H1 (cell line): ENCODE data around the gene GTF2H1. TPM values are rescaled to one million over a fixed set of nuclear protein-coding genes. Genes with fewer than 3 reads are reported as not detected.

Source experiments
- CTCF ChIA-PET: fragments of 300-600 bp; sonication (Branson Sonifier 250); formaldehyde crosslinking; loops from one replicate; lab custom pipeline; 2021; ENCODE audit not compliant: partially characterized antibody; lab: Charles Lee
- POLR2A ChIA-PET: fragments of 300-600 bp; sonication (Branson Sonifier 250); formaldehyde crosslinking; loops from one replicate; lab custom pipeline; 2021; ENCODE audit warnings: inconsistent platforms; ENCODE audit not compliant: partially characterized antibody; lab: Charles Lee
- DNase-seq, 2 experiments: peaks; one replicate each; pipeline versions ENCODE4 v3.0.0 to v3.0.0-alpha.2; 2010 to 2022; ENCODE audit warnings: low spot score in 2 of 2, low read depth in 1 of 2, mixed read lengths in 1 of 2
- FAIRE-seq: peaks from 2 replicates; lab custom pipeline; 2011; peaks lifted over from hg19 to GRCh38; lab: Jason Lieb, UNC
- H2AFZ ChIP-seq: 2 replicates; pipeline ENCODE4 v1.8.1; 2012; ENCODE audit warnings: low read length, inconsistent platforms
- H2AK5ac ChIP-seq: 2 replicates; pipeline ENCODE4 v1.6.1; 2013; ENCODE audit warnings: low read depth, low read length
- H2BK120ac ChIP-seq: replicated peaks from 2 replicates; pipeline ENCODE3; 2013; ENCODE audit warnings: low read depth, low read length, inconsistent platforms
- H2BK12ac ChIP-seq: 2 replicates; pipeline ENCODE4 v1.6.1; 2013; ENCODE audit warnings: low read depth, low read length
- H2BK15ac ChIP-seq: 2 replicates; pipeline ENCODE4 v1.6.1; 2013; ENCODE audit warnings: low read length
- H2BK20ac ChIP-seq: 2 replicates; pipeline ENCODE4 v1.6.1; 2013; ENCODE audit warnings: low read length
- H2BK5ac ChIP-seq: 2 replicates; pipeline ENCODE4 v1.6.1; 2013; ENCODE audit warnings: low read depth, low read length
- H3K14ac ChIP-seq: 2 replicates; pipeline ENCODE4 v1.6.1; 2013; ENCODE audit warnings: inconsistent platforms; ENCODE audit not compliant: insufficient read length
- H3K18ac ChIP-seq: 2 replicates; pipeline ENCODE4 v1.6.1; 2013; ENCODE audit warnings: low read length; ENCODE audit errors: extremely low read depth
- H3K23ac ChIP-seq: 2 replicates; pipeline ENCODE4 v1.6.1; 2013; ENCODE audit warnings: inconsistent platforms; ENCODE audit not compliant: insufficient read length
- H3K23me2 ChIP-seq: 2 replicates; pipeline ENCODE4 v1.6.1; 2013; ENCODE audit warnings: low read depth, low read length
- H3K27ac ChIP-seq: 2 replicates; pipeline ENCODE4 v1.6.1; 2011; ENCODE audit warnings: low read depth, low read length, inconsistent platforms
- H3K27me3 ChIP-seq, 4 experiments: replicated peaks in 1 of 4; 1 replicate in 1 of 4; 2 replicates in 3 of 4; pipeline versions ENCODE4 v1.6.1 to v1.8.1; 2011 to 2013; ENCODE audit warnings: low read length in 3 of 4, mild to moderate bottlenecking in 3 of 4, inconsistent platforms in 2 of 4, mixed read lengths in 2 of 4, moderate library complexity in 1 of 4; ENCODE audit not compliant: control insufficient read depth in 3 of 4, insufficient read depth in 3 of 4; ENCODE audit errors: extremely low read depth in 1 of 4
- H3K36me3 ChIP-seq, 4 experiments: 2 replicates each; pipeline versions ENCODE4 v1.6.1 to v1.8.1; 2011 to 2013; ENCODE audit warnings: mild to moderate bottlenecking in 4 of 4, low read length in 3 of 4, moderate library complexity in 2 of 4, control low read depth in 1 of 4, inconsistent platforms in 1 of 4; ENCODE audit not compliant: insufficient read depth in 4 of 4, control insufficient read depth in 2 of 4
- H3K4ac ChIP-seq: replicated peaks from 2 replicates; pipeline ENCODE3; 2013; ENCODE audit warnings: low read length, low read depth, mixed read lengths, inconsistent platforms; ENCODE audit not compliant: insufficient read length
- H3K4me1 ChIP-seq, 4 experiments: replicated peaks in 1 of 4; 1 replicate in 1 of 4; 2 replicates in 3 of 4; pipeline versions ENCODE4 v1.6.1 to v1.8.1; 2011 to 2013; ENCODE audit warnings: low read length in 3 of 4, inconsistent platforms in 2 of 4, mixed read lengths in 1 of 4; ENCODE audit not compliant: insufficient read depth in 4 of 4, control insufficient read depth in 3 of 4
- H3K4me2 ChIP-seq, 2 experiments: 2 replicates each; pipeline versions ENCODE4 v1.6.1 to v1.8.1; 2011 to 2013; ENCODE audit warnings: low read depth in 2 of 2, low read length in 2 of 2, control low read depth in 1 of 2, inconsistent platforms in 1 of 2, mild to moderate bottlenecking in 1 of 2; ENCODE audit not compliant: insufficient read depth in 1 of 2
- H3K4me3 ChIP-seq, 4 experiments: fragments of 200-600, 300-600 bp in 1 of 4; sonication (generic), shearing (Covaris generic), sonication (Bioruptor Twin) in 1 of 4; 2 replicates each; pipeline versions ENCODE4 v1.5.1 to v1.8.1; 2011 to 2016; ENCODE audit warnings: low read length in 4 of 4, low read depth in 3 of 4, control low read depth in 2 of 4, inconsistent platforms in 2 of 4, mild to moderate bottlenecking in 2 of 4, mixed read lengths in 1 of 4, moderate library complexity in 1 of 4; ENCODE audit not compliant: insufficient read depth in 2 of 4; ENCODE audit errors: extremely low read depth in 1 of 4
- H3K56ac ChIP-seq: replicated peaks from 2 replicates; pipeline ENCODE3; 2013; ENCODE audit warnings: low read depth, mild to moderate bottlenecking, mixed read lengths, low read length, inconsistent platforms; ENCODE audit not compliant: insufficient read length
- H3K79me1 ChIP-seq: 2 replicates; pipeline ENCODE4 v1.6.1; 2013; ENCODE audit warnings: low read depth, low read length, control low read depth
- H3K79me2 ChIP-seq, 2 experiments: 2 replicates each; pipeline versions ENCODE4 v1.6.1 to v1.8.1; 2012 to 2013; ENCODE audit warnings: low read length in 2 of 2, mild to moderate bottlenecking in 2 of 2, inconsistent platforms in 1 of 2; ENCODE audit not compliant: insufficient read depth in 2 of 2, control insufficient read depth in 1 of 2
- H3K9ac ChIP-seq, 4 experiments: replicated peaks in 1 of 4; 1 replicate in 1 of 4; 2 replicates in 3 of 4; pipeline versions ENCODE4 v1.6.1 to v1.8.1; 2011 to 2013; ENCODE audit warnings: low read depth in 3 of 4, low read length in 3 of 4, control low read depth in 2 of 4, mild to moderate bottlenecking in 2 of 4, moderate library complexity in 2 of 4, inconsistent platforms in 1 of 4; ENCODE audit errors: extremely low read depth in 1 of 4
- H3K9me3 ChIP-seq, 2 experiments: 2 replicates each; pipeline versions ENCODE4 v1.6.1 to v1.8.1; 2012 to 2013; ENCODE audit warnings: mild to moderate bottlenecking in 2 of 2, moderate library complexity in 2 of 2, control low read depth in 1 of 2, inconsistent platforms in 1 of 2, low read depth in 1 of 2, low read length in 1 of 2, mixed read lengths in 1 of 2; ENCODE audit not compliant: insufficient read depth in 2 of 2
- H4K20me1 ChIP-seq, 2 experiments: replicated peaks in 1 of 2; 2 replicates each; pipeline versions ENCODE3 to v1.8.1; 2011 to 2013; ENCODE audit warnings: inconsistent platforms in 2 of 2, low read length in 2 of 2, mild to moderate bottlenecking in 1 of 2; ENCODE audit not compliant: insufficient read depth in 2 of 2, control insufficient read depth in 1 of 2
- H4K5ac ChIP-seq: 2 replicates; pipeline ENCODE4 v1.6.1; 2013; ENCODE audit warnings: low read length, low read depth, mixed read lengths, inconsistent platforms; ENCODE audit not compliant: insufficient read length
- H4K8ac ChIP-seq: 2 replicates; pipeline ENCODE4 v1.8.0; 2013; ENCODE audit warnings: mild to moderate bottlenecking, moderate library complexity, low read length, inconsistent platforms; ENCODE audit not compliant: insufficient read depth; ENCODE audit errors: extremely low read depth
- H4K91ac ChIP-seq: replicated peaks from 2 replicates; pipeline ENCODE3; 2013; ENCODE audit warnings: low read length, mixed read lengths, inconsistent platforms; ENCODE audit not compliant: insufficient read length
- BCL11A ChIP-seq, 2 experiments: IDR thresholded peaks; one replicate each; pipeline ENCODE4 v1.6.1; 2011; ENCODE audit warnings: low read depth in 2 of 2, low read length in 2 of 2, mild to moderate bottlenecking in 2 of 2
- CBX8 ChIP-seq: fragments of 300-800, 300-1000 bp; sonication (generic); IDR thresholded peaks from 2 replicates; pipeline ENCODE4 v1.7.1; 2016; ENCODE audit warnings: low read depth, low read length, borderline replicate concordance
- CTBP2 ChIP-seq: IDR thresholded peaks from 2 replicates; pipeline ENCODE4 v1.7.0; 2011; ENCODE audit warnings: borderline replicate concordance, mild to moderate bottlenecking, moderate library complexity, mixed read lengths, low read length; ENCODE audit not compliant: insufficient read depth, insufficient read length
- GABPA ChIP-seq: IDR thresholded peaks from 2 replicates; pipeline ENCODE4 v1.6.1; 2011; ENCODE audit warnings: mild to moderate bottlenecking, low read length, moderate library complexity, borderline replicate concordance; ENCODE audit not compliant: insufficient read depth
- GTF2F1 ChIP-seq: IDR thresholded peaks from 2 replicates; pipeline ENCODE4 v1.6.1; 2012; ENCODE audit warnings: low read depth, low read length, improper control_type of control experiment, borderline replicate concordance
- JUN ChIP-seq: IDR thresholded peaks from 2 replicates; pipeline ENCODE4 v1.6.1; 2011; ENCODE audit warnings: low read depth, mild to moderate bottlenecking, improper control_type of control experiment, low read length
- JUND ChIP-seq: IDR thresholded peaks from 2 replicates; pipeline ENCODE4 v1.6.1; 2011; ENCODE audit warnings: mild to moderate bottlenecking, improper control_type of control experiment, low read length
- KDM5A ChIP-seq: fragments of 200-600 bp; IDR thresholded peaks from 2 replicates; pipeline ENCODE4 v1.7.1; 2012; ENCODE audit warnings: mild to moderate bottlenecking, low read length, inconsistent platforms, mixed read lengths
- MAFK ChIP-seq: IDR thresholded peaks from 2 replicates; pipeline ENCODE4 v1.6.1; 2012; ENCODE audit warnings: low read depth, mild to moderate bottlenecking, improper control_type of control experiment, low read length
- POLR2A ChIP-seq, 2 experiments: IDR thresholded peaks; 1 replicate in 1 of 2; 2 replicates in 1 of 2; pipeline ENCODE4 v1.6.1; 2011; ENCODE audit warnings: low read depth in 2 of 2, low read length in 2 of 2, mild to moderate bottlenecking in 2 of 2; ENCODE audit errors: control extremely low read depth in 1 of 2
- SAP30 ChIP-seq: fragments of 300-600 bp; sonication (generic); IDR thresholded peaks from 2 replicates; pipeline ENCODE4 v1.7.1; 2012; ENCODE audit warnings: low read length, moderate library complexity, mild to moderate bottlenecking, inconsistent platforms; ENCODE audit not compliant: insufficient read depth, insufficient replicate concordance
- SIN3A ChIP-seq, 2 experiments: IDR thresholded peaks in 1 of 2; conservative IDR thresholded peaks in 1 of 2; 2 replicates each; pipeline ENCODE4 v1.6.1; 2011 to 2012; ENCODE audit warnings: low read length in 2 of 2, improper control_type of control experiment in 1 of 2, low read depth in 1 of 2, mild to moderate bottlenecking in 1 of 2
- SRF ChIP-seq: IDR thresholded peaks from 2 replicates; pipeline ENCODE4 v1.6.1; 2011; ENCODE audit warnings: mild to moderate bottlenecking, low read depth, low read length, moderate library complexity
- WGBS, 2 experiments: shearing (Covaris generic) in 1 of 2; methylation state at CpG; one replicate each; pipeline versions ENCODE4 v1.1.6 to v1.1.7; 2013 to 2015; ENCODE audit warnings: low lambda C conversion rate in 2 of 2, mixed read lengths in 2 of 2, inconsistent platforms in 1 of 2, low coverage in 1 of 2, missing lambda C conversion rate in 1 of 2; ENCODE audit not compliant: insufficient replicate concordance in 2 of 2, insufficient coverage in 1 of 2, insufficient read length in 1 of 2; ENCODE audit errors: extremely low coverage in 1 of 2, missing lambda C conversion rate in 1 of 2; 5-methylcytosine and 5-hydroxymethylcytosine counted together
- polyA plus RNA-seq, 7 experiments: library from polyadenylated mRNA; depleted of rRNA in 3 of 7; stranded (reverse) in 5 of 7; unstranded in 2 of 7; fragments of >200 nt in 5 of 7; fragments of 200-250 nt in 2 of 7; gene quantifications; 1 replicate in 5 of 7; 2 replicates in 1 of 7; 4 replicates in 1 of 7; pipeline versions ENCODE4 v1.2.1 to v1.2.3, GENCODE V29; 2011 to 2013; ENCODE audit warnings: missing spikeins in 2 of 7, mixed read lengths in 2 of 7
- total RNA-seq: library from RNA; stranded (reverse); fragmentation: NEBNext Ultra II Directional; extraction: Animal tissue kit (Norgen Biotek cat#: 25700); gene quantifications from 2 replicates; pipeline ENCODE4 v1.2.1, GENCODE V29; 2021
- TF ChIP-seq, protein P1 (sequence below): IDR thresholded peaks from 2 replicates; pipeline ENCODE4 v1.6.1; 2011; ENCODE audit warnings: low read depth, mild to moderate bottlenecking, low read length; ENCODE audit not compliant: insufficient read depth

The GTF2H1 gene
- total and polyA plus RNA-seq, 2 of the 8 experiments (the other 6 are each of a cell fraction or from before 2014, with no cell fraction given), result 9.1 to 26.3 TPM

DNA sequence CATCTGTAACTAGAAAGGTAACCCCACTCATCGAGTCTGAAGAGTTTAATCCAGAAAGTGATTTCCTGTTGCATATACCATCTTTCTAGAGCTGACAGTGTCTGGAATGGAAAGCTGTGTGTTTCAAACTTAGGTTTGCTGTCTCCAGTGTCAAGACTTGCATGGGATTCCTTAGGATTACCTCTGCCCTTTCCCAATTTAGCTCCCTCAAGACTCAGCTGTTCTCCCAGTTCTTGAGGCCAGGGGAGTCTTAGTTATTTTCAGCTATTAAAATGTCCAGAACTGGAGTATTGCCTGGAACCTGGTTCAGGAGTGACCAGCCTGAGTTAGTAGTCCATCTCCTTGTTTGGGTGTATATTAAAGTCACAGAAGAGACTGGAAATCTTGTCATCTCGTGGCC lies 47.0 kb downstream of the GTF2H1 start:
- H3K4me3 ChIP-seq, result no peak overlapping the region
- no peak overlapping the region for H2BK120ac ChIP-seq
- no peak overlapping the region for H2AFZ ChIP-seq
- H3K14ac ChIP-seq, result no peak overlapping the region
- H3K56ac ChIP-seq, result no peak overlapping the region
- no peak overlapping the region for H2BK5ac ChIP-seq
- no peak overlapping the region for H3K23ac ChIP-seq
- H3K4ac ChIP-seq, result no peak overlapping the region
- no peaks in the 10 kb centered on the region for H3K79me2 ChIP-seq
- no peaks in the 10 kb centered on the region for H3K23me2 ChIP-seq
- H2AK5ac ChIP-seq, result no peak overlapping the region
- no peak overlapping the region for H2BK12ac ChIP-seq
- no peak overlapping the region for H2BK15ac ChIP-seq
- no peak overlapping the region for H4K91ac ChIP-seq
- H3K36me3 ChIP-seq, result peaks cover 8 to 28% (median 10%) of the 10 kb centered on the region in 4 experiments
- DNase-seq, result no peak
- H3K4me2 ChIP-seq, result no peak overlapping the region
- H3K9me3 ChIP-seq, result no peaks in the 10 kb centered on the region
- no peaks in the 10 kb centered on the region for H3K27me3 ChIP-seq
- no peak for FAIRE-seq
- no peak overlapping the region for H2BK20ac ChIP-seq
- ChIA-PET CTCF (interaction anchor here (0.6 to 0.7 kb wide), 3 partner anchors 115 to 397 kb away, joined by 3 to 4 read pairs (median 3); no protein-coding TSS in a partner anchor), POLR2A (interaction anchor here (0.8 kb wide), 1 partner anchor 21 kb away, joined by 4 read pairs; no protein-coding TSS in a partner anchor)
- no peak overlapping the region for H4K5ac ChIP-seq
- H3K79me1 ChIP-seq, result no peaks in the 10 kb centered on the region
- H3K18ac ChIP-seq, result no peak overlapping the region
- no peak overlapping the region for H3K27ac ChIP-seq
- H3K4me1 ChIP-seq, result no peaks in the 10 kb centered on the region
- 77% methylated on average over 2 of the region's 2 CpGs; no CpG with 5 or more reads in 1 of the 2 experiments for WGBS, 2 experiments
- no peak overlapping the region for H3K9ac ChIP-seq
- no peak overlapping the region for H4K8ac ChIP-seq
- no peaks in the 10 kb centered on the region for H4K20me1 ChIP-seq
- no peak for TF ChIP-seq GTF2F1
- TF ChIP-seq KDM5A, result no peak
- no peak for TF ChIP-seq POLR2A (IDR thresholded peaks at IDR 0.05; ENCODE audit: control extremely low read depth in 1 of 2, low read depth in 2 of 2, low read length in 2 of 2)
- no peak for TF ChIP-seq SAP30
- no peak for TF ChIP-seq GABPA
- no peak for TF ChIP-seq JUN
- TF ChIP-seq MAFK, result no peak
- TF ChIP-seq, protein P1, sequence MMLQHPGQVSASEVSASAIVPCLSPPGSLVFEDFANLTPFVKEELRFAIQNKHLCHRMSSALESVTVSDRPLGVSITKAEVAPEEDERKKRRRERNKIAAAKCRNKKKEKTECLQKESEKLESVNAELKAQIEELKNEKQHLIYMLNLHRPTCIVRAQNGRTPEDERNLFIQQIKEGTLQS, result no peak
- TF ChIP-seq BCL11A (IDR thresholded peaks at IDR 0.05; ENCODE audit: low read depth in 2 of 2, low read length in 2 of 2), result no peak
- no peak for TF ChIP-seq JUND
- no peak for TF ChIP-seq SRF
- TF ChIP-seq CBX8, result no peak
- no peak for TF ChIP-seq CTBP2
- no peak for TF ChIP-seq SIN3A (conservative IDR thresholded peaks at IDR 0.05 in 1 of 2, IDR thresholded peaks at IDR 0.05 in 1 of 2; ENCODE audit: low read depth in 1 of 2, low read length in 2 of 2)
